HG03139 (cell line): ENCODE measurements around the gene AUNIP.

Source experiments
- ATAC-seq: cut with Tn5 transposase; IDR thresholded peaks from one replicate; pipeline ENCODE4 v1.9.1; 2021; ENCODE audit not compliant: unreplicated experiment

The AUNIP gene

GRCh38 chr1:25811384-25812082 lies 47.7 kb downstream of the AUNIP start:
- ATAC-seq, result no peak

GRCh38 chr1:25810341-25811299 lies 48.6 kb downstream of the AUNIP start:
- no peak for ATAC-seq

DNA sequence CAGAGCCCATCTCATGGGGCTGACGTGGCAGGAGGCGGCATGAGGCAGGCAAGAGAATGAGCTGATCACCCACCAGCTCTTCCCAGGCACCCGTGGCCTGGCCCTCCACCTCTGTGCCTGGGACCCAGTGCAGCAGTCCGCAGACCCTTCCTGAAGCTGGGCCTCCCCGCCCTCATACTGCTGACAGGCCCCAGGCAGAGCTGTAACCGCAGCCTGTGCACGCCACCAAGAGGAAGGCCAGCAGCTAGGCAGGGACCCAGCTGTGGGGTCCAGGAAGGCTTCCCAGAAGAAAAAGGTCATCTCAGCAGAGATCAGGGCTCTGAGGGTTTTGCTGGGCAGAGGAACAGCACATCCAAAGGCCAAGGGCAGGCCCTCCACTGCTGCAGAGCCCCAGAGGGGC lies 49.3 kb downstream of the AUNIP start:
- ATAC-seq, result no peak

- ATAC-seq, result no peak
These were observed 49.9 kb downstream of the AUNIP start for GRCh38 chr1:25809283-25809926.

- ATAC-seq, result no peak
These were observed 50.6 kb downstream of the AUNIP start for GRCh38 chr1:25808481-25809244.

GRCh38 chr1:25807480-25808390 lies 51.5 kb downstream of the AUNIP start:
- ATAC-seq, result no peak

DNA sequence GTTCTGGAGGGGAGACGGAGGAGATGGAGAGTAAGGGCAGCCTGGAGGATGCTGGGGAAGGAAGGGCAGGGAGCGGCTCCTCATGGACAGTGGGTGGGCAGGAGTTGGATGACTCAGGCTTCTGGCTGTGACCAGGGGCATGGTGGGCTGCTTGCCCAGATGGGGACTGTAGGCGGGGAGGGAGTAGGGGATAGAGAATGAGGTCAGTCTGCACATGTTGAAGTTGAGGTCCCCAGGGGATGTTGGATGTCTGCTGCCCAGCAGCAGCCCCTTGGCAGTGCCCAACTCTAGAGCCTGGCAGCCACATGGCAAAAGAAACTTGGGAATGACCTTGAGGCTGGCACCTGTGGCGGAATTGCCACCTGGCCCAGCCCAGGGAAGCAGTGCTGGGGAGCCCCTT lies 52.8 kb downstream of the AUNIP start:
- ATAC-seq, result no peak

DNA sequence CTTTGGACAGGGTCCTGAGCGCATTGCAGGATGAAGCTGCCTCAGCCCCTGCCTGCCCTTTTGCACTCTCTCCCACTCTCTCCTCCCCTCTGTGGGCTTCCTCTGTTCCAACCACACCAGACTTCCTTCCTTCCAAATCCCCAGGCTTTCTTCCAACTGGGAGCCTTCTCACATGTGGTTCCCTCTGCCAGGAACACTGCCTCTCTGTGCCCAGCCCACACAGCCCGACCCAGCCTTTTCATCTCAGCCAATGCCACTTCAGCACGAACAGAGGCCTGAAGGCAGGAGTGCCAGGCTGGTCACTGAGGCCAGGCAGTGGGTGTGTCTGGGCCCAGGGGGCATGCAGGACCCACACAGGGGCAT lies 53.4 kb downstream of the AUNIP start:
- no peak for ATAC-seq

DNA sequence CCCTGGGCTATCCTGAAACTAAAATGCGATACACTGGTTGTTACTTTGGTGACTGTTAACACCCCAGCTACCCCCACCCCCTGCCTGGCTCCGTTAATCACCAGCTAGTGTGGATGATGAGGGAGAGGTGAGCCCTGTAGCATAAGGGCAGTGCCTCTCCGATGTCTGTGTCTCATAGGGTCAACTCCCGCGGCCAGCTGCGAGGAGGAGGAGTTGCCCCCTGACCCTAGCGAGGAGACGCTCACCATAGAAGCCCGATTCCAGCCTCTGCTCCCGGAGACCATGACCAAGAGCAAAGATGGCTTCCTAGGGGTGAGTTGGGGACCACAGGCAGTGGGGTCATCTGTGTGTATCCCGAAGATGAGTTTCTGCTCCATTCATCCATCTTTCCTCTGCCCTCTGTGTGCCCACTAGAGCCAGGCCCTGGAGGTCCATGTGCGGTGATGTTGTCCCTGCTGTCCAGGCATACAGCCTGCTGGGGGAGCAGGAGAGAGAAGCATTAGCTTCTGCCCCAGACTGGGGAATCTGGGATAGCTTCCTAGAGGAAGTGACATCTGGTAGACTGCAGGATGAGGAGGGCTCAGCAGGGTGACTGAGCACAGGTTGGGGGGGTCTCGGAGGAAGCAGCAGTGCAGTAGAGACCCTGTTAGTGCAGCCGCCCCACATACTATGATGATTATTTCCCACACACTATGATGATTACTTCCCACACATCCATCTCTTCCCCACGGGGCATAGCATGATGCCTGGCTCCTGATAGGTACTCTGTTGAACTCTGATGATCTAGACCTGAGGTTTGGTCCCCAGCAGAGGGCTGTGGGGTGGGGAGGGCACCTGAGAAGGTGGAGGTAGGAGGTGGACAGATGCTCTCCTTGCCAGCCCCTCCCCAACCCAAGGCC lies 54.0 kb downstream of the AUNIP start:
- ATAC-seq, result no peak

- ATAC-seq, result no peak
These were observed 54.9 kb downstream of the AUNIP start for GRCh38 chr1:25804244-25804963.

DNA sequence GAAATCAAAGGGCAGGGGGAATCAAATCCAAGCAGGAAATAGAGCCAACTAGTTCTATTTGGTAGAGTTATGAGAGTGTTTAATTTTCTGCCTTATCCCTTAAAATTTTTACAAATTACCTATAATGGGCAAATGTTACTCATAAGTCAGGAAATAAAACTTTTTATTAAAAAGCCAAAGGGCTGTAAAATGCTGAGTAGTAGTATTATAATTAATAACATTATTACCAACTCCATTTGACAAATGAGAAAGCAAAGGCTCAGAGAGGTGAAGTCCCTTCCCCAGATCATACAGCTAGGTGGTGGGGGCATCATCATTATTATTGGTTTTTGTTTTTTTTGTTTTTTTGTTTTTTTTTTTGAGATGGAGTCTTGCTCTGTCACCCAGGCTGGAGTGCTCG lies 55.9 kb downstream of the AUNIP start:
- no peak for ATAC-seq

DNA sequence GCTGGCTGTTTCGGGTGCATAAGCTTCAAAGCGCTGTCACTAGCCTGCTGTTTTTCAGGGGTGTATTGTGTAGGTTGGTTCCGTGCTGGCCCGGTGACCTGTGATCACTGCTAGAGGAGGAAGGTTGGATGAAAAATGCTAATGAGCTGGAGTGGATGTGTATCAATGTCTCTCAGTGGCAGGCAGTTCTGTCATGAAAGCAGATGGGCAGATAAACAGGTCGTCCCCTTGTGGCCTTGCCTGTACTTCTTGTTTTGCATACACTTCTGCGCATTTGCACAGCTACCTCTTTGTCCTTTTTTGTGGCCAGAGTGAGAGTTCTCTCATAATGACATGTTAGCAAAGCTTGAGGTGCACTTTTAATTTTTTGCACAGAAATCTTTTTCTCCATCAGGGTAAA lies 56.3 kb downstream of the AUNIP start:
- no peak for ATAC-seq

DNA sequence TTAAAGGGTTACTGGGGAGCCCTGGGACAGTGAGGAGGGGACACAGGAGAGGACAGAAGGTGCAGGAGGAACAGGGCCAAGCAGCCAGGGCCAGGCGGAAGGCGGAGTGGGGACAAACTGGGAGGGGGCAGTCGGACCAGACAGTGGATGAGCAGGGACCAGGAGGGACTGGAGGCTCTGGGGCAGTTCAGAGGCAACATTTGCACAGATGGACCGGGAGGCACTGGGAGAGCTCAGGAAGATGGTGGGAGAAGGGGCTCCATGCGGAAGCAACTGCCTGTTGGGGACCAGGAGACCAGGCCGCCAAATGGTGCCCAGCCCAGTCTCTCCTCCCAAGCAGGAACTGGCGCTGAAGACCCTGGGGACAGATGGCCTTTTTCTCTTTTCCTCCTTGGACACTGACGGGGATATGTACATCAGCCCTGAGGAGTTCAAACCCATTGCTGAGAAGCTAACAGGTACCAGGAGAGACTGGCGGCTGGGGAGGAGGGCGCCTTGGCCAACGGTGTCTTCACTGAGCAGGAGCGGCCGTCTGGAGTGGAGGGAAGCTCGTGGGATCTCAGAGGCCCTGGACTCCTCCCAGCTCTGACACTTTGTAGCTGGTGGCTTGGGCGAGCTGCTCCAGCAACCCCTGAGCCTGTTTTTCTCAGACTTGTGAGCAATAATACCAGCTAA lies 58.4 kb downstream of the AUNIP start:
- ATAC-seq, result no peak

DNA sequence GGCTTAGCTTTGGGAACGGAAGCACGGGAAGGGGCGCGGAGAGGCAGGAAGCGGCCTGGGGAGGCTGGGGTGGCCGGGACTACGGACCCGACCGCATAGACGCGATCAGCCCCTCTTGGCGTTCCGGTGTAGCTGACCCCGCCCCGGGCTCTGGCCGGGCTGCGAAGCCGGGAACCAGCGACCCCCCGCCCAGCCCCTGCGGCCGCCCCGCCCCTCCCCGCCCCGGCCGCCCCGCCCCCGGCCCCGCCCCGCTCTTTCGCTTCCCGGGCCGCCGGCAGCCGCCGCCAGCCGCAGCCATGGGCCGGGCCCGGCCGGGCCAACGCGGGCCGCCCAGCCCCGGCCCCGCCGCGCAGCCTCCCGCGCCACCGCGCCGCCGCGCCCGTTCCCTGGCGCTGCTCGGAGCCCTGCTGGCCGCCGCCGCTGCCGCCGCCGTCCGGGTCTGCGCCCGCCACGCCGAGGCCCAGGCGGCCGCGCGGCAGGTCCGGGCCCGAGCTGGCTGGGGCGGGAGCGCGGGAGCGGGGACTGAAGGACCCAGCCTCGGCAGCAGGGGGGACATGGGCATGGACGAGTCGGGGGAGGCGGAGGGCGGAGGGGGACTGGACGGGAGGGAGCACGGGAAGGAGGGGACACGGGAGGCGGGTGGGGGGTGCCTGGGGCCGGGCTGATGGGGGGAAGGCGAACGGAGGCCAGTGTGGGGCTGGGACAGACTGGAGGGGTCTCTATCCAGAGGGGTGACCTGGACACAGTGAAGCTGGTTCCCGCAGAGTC lies 59.1 kb downstream of the AUNIP start, which contains the start of gene SELENON:
Gene SELENON (plus strand): TSS at position 259 of the 768 bp plus-strand sequence. CDS start 38 bp downstream, at position 297.
- no peak for ATAC-seq

DNA sequence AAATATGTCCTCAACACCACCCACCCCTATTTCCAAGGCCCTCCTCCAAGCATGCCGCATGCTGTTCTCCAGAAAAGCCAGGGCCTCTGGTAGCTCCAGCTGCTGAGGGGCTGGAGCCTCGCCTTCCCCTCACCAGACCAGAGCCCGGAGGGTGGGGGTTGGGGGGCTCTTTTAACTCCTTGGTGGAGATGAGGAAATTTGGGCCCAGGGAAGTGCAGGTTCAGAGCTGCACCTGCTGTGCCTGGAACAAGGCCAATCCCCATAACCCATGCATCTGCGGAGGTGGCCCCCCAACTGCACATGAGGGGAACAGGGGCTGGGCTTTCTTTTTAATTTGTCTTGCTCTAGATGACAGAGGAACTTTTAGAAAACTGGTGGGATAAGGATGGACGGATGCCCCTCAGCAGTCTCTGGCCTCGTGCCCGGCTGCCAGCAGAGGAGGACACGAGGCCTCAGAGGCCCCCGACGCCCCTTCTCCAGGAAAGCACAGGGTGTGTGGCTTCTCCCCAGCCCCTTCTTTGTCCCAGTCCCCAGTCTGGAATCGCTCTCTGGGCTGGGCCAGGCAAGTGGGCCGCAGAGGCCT lies 59.8 kb downstream of the AUNIP start:
- ATAC-seq, result no peak

DNA sequence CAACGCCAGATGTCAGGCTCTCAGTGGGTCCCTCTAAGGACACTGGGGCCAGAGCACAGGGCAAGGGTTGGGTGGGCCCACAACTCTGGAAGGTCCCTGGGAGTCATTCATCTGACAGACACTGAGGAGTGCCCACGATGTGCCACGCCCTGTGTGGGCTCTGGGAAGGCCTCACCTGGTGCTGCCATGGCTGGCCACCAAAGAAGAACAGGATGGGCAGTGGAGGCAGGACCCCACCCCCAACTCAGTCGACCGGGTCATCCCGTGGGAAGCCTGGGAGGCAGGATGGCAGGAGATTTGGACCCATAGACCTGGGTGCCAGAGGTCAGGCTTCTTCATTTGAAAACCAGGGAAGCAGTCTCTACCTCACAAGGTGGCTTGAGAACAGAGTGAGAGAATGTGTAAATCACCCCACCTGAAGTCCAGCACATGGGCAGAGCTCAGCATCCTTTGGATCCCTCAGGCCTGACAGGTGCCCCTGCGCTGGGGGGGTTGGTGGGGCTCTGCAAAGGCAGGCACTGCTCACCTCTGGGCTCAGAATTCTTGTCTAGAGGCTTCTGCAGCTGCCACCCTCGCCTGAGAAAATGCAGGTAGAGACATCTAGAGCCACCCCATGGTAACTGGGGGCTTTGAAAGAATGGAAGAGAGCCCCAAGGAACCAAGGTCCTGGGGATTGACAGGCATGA lies 60.4 kb downstream of the AUNIP start:
- ATAC-seq, result no peak
